RPMI7951 (cell line): ENCODE results near the gene VPS45. TPM values are rescaled to one million over a fixed set of nuclear protein-coding genes. Genes with fewer than 3 reads are reported as not detected.
"Not testable (repeated sequence)": the region's sequence is repeated elsewhere in the genome, so short reads cannot be mapped to it uniquely, and the experiment has no call there.

ENCODE experiments used
- DNase-seq: peaks from one replicate; pipeline ENCODE4 v3.0.0-alpha.2; 2012; ENCODE audit warnings: low read depth
- total RNA-seq: library from RNA; depleted of rRNA; stranded (reverse); fragments of >200 nt; shearing (Covaris generic); gene quantifications from 2 replicates; pipeline ENCODE4 v1.2.3, GENCODE V29; 2014

VPS45 gene
- total RNA-seq, 1 experiment from 2014 or later, result 56.7 TPM

GRCh38 chr1:150160964-150161621 lies 93.5 kb downstream of the VPS45 start:
- no peak for DNase-seq

GRCh38 chr1:150161747-150162581 lies 94.4 kb downstream of the VPS45 start:
- DNase-seq, result peak; percentile 52

DNA sequence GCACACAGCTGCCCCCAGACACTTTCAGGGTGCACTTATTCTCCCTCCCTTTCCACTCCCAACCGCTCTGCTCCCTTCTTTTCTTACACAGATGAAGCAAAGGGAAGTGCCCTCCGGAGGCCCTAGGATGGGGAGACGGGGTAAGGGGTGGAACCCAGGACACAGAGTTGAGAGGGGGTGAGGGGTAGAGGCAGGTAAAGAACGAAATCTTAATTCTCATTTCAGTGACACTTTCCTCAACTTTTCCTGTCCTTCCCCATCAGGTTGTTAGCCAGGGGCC lies 94.9 kb downstream of the VPS45 start:
- DNase-seq, result no peak

- peak; percentile 99 for DNase-seq
Measured at GRCh38 chr1:150162862-150163706, 95.5 kb downstream of the VPS45 start.

DNA sequence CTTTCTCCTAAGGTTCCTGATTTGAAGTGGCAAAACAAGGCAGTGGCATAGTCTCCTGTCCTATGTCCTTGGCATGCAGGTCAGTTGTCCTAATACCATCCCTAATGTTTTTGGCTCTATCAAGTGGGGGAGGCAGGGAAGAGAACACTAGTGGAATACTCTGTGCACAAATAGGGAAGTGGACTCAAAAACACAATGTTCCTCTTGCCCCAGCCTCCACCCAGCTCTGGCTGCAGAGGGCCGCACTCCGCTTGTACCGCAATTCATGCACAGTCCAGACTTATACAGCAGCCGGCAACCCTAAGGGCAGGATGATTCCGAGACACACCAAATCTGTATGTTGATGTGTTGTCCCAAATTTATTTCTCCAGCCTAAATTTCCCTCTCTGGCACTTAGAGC lies 96.6 kb downstream of the VPS45 start:
- DNase-seq, result no peak

GRCh38 chr1:150164779-150165178 lies 97.2 kb downstream of the VPS45 start:
- no peak for DNase-seq

GRCh38 chr1:150165622-150166612 lies 98.3 kb downstream of the VPS45 start:
- DNase-seq, result peak; percentile 49

GRCh38 chr1:150168960-150169601 lies 101.5 kb downstream of the VPS45 start:
- peak; percentile 63 for DNase-seq

- no peak for DNase-seq
Measured at GRCh38 chr1:150171801-150172200, 104.2 kb downstream of the VPS45 start.

DNA sequence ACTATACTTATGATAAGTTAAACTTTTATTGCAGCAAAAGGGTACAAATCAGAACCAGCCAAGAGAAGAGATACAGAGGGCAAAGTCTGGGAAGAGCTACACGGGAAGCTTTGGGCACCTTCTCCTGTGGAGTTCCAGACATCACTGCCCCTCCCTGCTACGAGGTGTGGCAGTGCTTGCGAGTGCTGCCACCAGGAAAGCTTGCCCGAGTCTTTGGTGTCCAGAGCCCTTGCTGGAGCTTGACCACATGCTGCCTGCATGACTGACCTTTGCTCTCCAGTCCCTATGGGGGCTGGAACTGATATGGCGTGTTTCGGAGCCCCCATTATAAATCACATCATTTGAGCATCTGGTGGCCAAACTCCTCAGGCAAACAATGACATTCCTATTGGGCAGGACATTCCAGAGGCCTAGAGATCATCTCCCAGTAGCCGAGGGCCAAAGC lies 105.6 kb downstream of the VPS45 start:
- peak; percentile 18 for DNase-seq

- no peak for DNase-seq
Measured at GRCh38 chr1:150176593-150176992, 109.0 kb downstream of the VPS45 start.

GRCh38 chr1:150178548-150178947 lies 111.0 kb downstream of the VPS45 start:
- DNase-seq, result no peak

GRCh38 chr1:150179867-150180266 lies 112.3 kb downstream of the VPS45 start:
- no peak for DNase-seq

- no peak for DNase-seq
Measured at GRCh38 chr1:150180474-150180873, 112.9 kb downstream of the VPS45 start.

DNA sequence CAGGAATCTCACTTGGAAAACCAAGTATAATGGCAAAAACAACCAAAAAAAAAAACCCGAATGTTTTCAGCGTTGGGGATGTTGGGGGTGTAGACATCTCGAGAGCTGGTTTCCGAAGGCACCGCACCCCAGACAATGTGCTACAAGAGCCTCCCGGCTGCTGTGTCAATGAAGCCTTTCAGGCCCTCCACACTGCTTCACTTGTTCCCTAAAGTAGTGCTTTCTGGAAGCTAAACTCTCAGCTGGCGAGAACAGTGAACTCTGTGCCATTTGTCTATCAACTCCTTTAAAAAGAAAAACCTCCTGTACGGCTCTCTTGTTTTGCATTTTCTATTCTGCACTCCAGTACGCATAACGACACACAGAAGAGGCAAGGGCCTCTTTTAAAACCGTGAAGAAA lies 114.7 kb downstream of the VPS45 start:
- DNase-seq, result peak; percentile 30

DNA sequence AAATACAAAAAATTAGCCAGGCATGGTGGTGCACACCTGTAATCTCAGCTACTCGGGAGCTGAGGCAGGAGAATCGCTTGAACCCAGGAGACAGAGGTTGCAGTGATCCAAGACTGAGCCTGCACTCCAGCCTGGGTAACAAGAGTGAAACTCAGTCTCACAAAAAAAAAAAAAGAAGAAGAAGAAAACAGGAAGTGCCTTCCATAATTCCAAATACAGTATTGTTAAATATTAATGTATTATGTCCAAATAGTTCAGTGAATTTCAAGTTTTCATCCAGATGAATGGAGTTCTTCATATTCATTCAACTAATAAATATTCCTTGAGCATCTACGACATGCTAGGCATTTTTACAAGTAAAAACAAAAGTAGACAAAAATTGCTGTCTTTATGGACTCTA lies 115.5 kb downstream of the VPS45 start:
- DNase-seq, result no peak

DNA sequence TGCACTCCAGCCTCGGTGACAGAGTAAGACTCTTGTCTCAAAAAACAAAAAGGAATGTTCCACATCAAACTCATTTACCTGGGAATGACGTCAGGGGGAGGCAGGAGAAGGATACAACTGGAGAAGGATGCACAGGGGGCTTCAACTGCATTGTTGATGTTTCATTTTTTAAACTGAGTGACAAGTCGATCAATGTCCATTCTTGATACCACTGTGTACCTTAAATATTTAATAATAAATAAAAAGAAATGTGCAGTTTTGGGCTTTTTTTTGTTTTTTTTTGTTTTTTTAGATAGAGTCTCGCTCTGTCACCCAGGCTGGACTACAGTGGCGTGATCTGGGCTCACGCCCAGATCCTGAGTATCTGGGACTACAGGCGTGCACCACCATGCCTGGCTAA lies 117.9 kb downstream of the VPS45 start:
- DNase-seq, result no peak

- DNase-seq, result not testable (repeated sequence)
Measured at GRCh38 chr1:150186438-150186788, 118.8 kb downstream of the VPS45 start.

- peak; percentile 45 for DNase-seq
Measured at GRCh38 chr1:150186789-150187559, 119.4 kb downstream of the VPS45 start.

- no peak for DNase-seq
Measured at GRCh38 chr1:150187560-150187931, 120.0 kb downstream of the VPS45 start.
